GM18520 (cell line): ENCODE results near the gene SORBS1.

ENCODE experiments used
- ATAC-seq: cut with Tn5 transposase; IDR thresholded peaks from one replicate; pipeline ENCODE4 v1.9.1; 2021; ENCODE audit not compliant: unreplicated experiment

Gene SORBS1

DNA sequence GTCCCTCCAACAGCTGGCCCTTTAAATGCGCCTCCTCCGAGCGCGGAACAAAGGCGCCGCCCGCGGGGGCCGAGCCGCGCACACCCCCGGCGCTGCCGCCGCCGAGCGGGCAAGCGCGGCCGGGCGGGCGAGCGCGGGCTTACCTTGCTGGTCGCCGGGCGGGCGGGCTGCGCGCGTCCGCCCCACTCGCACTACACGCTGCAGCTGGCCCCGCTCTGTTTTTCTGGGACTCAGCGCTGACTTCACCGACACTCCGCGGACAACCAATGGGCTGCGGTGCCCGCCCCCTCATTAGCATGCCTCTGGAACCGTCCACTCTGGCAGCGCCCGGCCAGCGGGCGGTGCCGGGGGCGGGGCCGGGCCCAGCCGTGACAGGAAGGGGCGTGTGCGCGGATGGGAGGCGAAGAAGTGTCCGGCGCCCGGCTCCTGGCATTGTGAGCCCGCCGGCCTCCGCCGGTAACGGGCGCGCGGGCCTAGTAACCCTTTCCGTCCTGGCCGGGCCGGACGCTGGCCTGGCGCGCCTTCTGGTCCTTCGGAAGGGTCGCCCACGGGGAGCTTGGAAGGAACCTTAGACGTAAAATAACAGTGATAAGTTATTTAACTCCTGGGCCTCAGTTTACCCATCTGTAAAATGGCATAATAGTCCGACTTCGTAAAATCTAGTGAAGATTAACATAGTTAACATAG lies at the start of gene SORBS1:
Gene SORBS1, minus strand, starts transcription at position 195 of the 687 bp plus-strand sequence. CDS start 120,236 bp downstream, outside the sequence.
- peak; percentile 99 for ATAC-seq

GRCh38 chr10:95610727-95611126 lies 49.6 kb upstream of the SORBS1 start:
- ATAC-seq = no peak

DNA sequence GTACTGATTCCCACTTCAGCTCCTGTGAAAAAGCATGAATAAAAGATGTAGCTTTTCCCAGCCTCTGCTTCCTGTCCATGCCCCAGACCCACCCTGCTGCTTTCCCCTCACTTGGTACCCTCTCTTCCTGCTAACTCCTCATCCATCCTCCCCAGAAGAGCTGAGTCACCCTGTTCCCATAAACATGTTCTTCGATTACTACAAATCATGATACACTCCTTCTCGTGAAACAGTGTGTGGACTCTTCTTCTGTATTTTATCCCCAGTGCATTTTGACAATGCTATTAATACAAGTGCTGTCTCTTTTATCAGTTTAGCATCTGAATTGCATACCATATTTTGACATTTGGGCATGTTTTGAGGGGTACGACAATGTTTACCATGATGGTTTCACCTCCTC lies 45.8 kb upstream of the SORBS1 start:
- ATAC-seq = no peak

DNA sequence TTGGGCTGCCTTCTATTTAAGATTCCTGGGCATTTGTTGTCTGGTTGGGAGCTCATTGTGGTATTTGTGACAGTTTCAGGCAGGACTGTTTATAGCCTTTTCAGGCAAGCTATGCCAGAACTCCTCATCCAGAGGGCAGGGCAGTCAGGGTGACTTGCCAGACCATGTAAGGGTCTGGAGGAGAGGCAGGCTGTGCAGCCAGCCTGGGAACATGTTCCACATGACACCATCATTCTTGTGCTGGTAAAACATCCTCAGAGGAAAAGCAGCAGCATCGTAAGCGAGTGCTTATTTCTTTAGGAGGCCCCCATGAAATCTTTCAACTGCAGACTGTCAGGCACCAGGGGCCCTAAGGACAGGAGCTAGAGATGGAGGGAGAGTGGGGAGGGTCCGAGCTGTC lies 44.0 kb upstream of the SORBS1 start:
- ATAC-seq = no peak

GRCh38 chr10:95604630-95605029 lies 43.5 kb upstream of the SORBS1 start:
- ATAC-seq = no peak

- no peak for ATAC-seq
Observed at GRCh38 chr10:95602382-95602781, 41.2 kb upstream of the SORBS1 start.

GRCh38 chr10:95601116-95601719 lies 40.0 kb upstream of the SORBS1 start:
- peak; percentile 43 for ATAC-seq

DNA sequence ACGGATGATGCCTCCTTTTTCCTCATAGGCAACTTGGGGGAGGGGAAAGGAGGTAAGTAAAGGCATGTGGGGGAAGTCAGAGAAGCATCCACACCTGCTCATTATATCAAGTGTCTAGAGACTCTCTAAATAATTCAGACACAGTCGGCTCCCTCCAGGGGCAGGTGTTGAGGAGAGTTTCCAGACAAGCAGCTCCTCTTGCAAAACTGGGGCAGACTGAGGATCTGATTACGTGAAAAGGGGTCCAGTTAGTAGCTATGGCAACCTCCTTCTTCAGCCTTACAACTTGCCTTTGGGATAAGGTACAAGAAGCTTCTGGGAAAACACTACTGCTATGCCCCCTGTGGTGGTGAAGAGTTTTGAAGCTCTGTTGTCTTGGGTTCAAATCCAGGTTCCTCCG lies 39.0 kb upstream of the SORBS1 start:
- ATAC-seq = no peak

- ATAC-seq = no peak
Observed at GRCh38 chr10:95597788-95598187, 36.6 kb upstream of the SORBS1 start.

DNA sequence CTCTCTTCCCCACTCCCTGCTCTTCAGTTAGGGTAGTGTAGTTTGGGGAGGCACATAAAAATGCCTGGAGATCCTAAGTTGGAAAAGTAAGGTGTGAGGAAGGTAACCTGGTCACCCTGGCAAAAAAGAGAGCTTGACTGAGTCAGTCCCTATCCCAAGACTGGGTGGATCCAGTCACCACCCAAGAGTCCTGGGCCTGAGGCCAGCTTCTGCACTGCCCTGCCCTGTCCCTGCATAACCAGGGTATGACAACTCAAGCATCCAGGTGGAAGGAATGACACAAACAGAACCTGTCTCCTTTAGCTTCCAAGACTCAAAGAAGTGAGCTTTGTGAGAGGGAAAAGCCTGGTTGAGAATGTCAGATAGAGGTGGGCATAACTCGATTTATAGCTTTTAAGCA lies 26.9 kb upstream of the SORBS1 start:
- no peak for ATAC-seq

DNA sequence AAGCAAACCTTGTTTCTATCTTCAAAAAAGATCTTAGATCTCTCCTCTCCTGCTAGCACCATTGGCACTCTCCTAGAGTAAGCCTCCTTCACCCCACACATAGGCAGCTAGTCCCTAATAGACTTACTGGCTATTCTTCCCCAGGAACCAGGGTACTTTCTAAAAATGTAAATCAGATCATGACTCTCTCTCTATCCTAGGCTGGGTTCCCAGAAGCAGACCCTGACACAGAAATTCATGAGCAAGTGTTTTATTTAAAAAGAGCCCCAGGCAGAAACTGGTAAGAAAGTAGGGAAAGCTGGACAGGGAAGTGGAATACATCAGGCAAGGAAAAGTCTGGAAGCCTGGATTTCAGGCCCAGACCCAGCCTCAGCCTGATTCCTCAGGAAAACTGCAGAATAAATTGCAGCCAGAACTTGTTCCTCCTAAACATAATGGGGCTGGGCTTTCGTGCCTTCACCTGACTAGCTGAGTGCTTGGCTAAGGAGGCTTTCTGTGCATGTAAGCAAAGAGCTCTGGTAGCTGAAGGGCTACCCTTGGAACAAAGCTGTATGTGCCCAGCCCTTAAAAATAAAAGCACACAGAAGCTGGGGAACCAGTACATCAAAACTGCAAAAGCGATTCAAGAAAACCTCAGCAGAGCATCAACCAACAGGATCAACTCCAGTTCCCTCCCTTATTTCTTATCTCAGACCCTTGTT lies 18.8 kb upstream of the SORBS1 start:
- ATAC-seq = no peak

DNA sequence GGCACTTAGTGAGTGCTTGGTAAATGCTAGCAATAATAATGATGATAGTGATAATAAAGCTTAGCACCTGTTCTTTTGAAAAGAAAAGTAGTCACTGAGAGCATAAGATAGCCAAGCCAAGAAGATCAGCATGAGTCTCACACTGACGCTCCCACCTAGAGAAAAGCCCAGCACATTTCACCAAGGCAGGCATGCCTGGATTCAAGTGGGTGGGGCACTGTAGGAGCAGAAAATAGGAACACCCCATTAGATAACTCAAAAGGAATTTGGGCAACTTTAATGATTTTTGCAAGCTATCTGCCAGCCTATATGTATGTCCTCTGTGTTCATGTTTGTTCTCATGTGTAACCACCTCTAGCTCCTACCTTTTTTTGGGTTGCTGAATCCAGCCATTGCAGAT lies 18.1 kb upstream of the SORBS1 start:
- ATAC-seq = no peak

DNA sequence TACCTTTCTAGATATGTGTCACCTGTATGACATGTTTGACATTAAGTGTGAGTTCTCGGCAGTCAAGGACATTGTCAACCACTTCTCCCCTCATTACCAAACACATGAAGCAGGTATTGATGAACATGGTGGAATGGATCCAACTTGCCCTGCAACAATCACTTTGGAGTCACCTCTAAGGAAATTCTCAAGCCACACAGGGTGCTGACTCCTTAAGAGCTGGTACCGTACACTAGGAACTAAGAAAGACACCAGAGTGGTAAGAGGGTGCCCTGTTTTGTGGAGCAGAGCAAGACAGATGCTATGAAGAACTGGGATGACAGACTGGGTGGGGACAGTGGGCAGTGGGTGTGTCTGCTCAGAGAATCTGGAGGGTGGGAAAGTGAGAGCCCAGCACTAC lies 17.4 kb upstream of the SORBS1 start:
- ATAC-seq = no peak

DNA sequence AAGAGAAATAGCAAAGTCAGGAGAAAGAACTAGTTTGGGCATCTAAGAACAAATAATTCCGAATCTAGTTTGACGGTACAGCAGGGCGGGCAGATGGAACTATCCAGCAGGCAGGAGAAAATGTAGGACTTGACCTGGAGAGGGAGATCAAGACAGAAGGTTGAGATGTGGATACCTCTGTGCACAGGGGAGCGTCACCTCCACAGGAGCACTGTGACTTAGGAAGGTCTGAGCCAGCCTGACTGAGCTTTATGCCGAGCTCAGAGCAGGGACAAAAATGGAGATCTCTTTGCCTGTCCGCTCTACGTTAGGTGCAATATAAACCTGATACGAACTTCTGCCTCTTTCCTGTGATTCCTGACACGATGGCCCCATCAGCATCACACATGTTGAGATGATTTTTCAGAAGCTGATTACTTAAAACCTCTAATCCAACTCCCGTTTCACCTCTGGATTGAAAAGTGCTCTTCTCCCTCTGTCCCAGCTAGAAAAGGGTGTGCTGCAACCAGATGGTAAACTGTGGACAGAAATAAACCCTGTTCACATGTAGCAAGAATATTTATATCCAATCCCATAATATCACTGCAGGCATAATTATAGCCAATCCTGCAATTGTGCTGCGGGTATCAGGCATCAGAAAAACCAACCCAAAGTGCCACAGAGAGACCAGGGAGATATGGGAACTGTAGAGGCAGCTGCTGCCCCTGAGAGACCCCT lies 13.6 kb upstream of the SORBS1 start:
- ATAC-seq = no peak

DNA sequence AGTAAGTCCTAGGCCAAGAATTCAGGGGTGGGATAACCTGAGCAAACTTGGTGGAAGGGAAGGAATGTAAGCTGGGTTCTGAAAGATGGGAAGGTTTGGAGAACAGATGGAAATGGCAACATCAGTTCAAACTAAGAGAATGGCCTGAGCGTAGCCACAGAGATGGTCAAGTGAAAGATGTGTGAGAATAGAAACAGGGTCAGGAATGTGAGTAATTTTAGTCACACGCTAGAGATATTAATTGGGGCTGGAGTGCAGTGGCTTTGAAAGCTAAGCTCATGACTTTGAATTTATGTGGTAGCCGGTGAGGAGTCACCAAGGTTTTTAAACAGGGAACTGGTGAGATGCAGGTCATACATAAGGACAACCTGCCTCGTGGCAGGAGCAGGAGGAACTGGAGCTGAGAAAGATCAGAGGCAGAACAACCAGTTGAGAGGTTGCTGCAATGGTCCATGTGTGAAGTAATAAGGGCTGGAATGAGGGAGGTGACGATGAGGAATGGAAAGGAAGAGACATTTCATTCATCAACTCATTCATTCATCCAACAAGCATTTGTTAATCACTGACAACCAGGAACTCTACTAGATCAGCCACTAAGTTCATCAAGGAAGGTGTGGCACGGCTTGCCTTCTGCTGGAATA lies 12.9 kb upstream of the SORBS1 start:
- no peak for ATAC-seq

DNA sequence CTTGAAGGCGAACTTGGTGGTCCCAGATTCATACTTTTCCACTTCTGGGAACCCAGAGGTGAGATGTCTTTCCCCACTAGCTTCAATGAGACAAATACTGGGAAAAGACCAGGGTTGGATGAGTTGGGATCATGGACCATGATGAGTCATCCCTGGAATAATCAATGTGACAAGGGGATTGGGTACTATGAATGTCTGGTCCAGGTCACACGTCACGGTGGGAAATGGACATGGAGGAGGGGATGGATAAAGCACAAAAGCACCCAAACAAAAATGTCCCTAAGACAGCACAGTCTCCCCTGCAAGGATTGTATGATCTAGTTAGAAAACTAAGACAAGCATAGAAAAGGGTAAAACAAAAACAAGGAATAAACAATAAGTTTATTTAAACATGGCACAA lies 12.4 kb upstream of the SORBS1 start:
- ATAC-seq = no peak

- no peak for ATAC-seq
Observed at GRCh38 chr10:95572131-95572820, 11.1 kb upstream of the SORBS1 start.

- ATAC-seq = no peak
Observed at GRCh38 chr10:95571390-95571789, 10.2 kb upstream of the SORBS1 start.

DNA sequence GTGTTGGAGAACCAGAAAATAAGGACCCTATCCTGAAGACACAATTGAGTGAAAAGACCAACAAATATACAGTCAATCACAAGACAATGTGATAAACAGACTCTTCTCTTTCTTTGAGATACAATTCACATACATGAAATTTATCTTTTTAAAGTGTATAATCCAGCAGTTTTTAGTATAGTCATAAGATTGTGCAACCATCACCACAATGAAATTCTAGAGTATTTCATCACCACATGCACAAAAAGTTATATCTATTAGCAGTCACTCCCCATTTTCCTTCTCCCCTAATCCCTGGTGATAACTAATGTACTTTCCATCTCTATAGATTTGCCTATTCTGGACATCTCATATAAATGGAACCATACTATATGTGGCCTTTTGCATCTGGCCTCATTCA lies 8.2 kb upstream of the SORBS1 start:
- ATAC-seq = no peak

- no peak for ATAC-seq
Observed at GRCh38 chr10:95567903-95568630, 6.9 kb upstream of the SORBS1 start.
